ENCODE results near the gene MS4A18. TPM values are rescaled to one million over a fixed set of nuclear protein-coding genes. Genes with fewer than 3 reads are reported as not detected.
A peak's percentile ranks its signal among the peaks of the same experiment; 100 is the strongest.
"Not testable (repeated sequence)": the region's sequence is repeated elsewhere in the genome, so short reads cannot be mapped to it uniquely, and the experiment has no call there.

Gene MS4A18
- total RNA-seq, 2 donors from 2014 or later, result not detected

DNA sequence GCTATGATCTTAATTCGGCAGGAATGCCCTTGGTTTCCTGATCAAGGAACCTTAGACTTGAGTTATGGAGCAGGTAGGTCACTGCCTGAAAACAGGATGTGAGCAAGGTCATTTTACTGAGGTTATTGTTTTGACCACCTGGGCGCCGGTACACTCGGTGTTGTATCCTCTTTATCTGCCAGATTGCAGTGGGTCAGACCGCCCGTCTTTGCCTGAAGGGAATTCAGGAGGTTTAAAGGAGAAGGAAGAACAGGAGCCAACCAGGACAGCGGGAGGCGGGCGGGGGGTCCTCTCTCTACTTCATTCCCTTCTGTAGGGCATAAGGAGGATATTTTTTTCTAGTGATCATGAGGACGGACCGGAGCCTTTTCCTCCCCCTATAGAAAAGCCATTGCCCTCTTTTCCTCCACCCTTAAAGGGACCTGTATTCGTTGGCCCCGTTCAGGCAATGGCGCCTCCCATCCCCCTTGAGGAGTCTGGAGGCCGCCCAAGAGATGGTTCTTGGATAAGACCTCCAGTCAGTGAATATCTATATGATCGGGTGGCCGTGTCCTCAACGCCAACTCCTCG lies 32.8 kb downstream of the MS4A18 start:
- Histone ChIP-seq H3K9me3 (no peaks in the 10 kb centered on the region), H3K36me3 (replicated peaks in 1 of 2; ENCODE audit: insufficient read depth in 1 of 2, low read depth in 2 of 2) (no peaks in the 10 kb centered on the region), H3K4me3 (no peak overlapping the region), H3K27ac (no peak overlapping the region), H3K4me1 (peaks cover 10% of the 10 kb centered on the region), H3K27me3 (no peaks in the 10 kb centered on the region)
- DNase-seq (no peak), ATAC-seq (no peak)
- 73 to 76% methylated on average over 19 of the region's 19 CpGs for WGBS, 2 donors
- intact Hi-C loops (cut with DNase I), result loop anchor here (10.0 kb wide), 1 partner anchor 53 kb away; no protein-coding TSS in a partner anchor
- TF ChIP-seq POLR2A (IDR thresholded peaks at IDR 0.05), result no peak
- TF ChIP-seq, protein P1, sequence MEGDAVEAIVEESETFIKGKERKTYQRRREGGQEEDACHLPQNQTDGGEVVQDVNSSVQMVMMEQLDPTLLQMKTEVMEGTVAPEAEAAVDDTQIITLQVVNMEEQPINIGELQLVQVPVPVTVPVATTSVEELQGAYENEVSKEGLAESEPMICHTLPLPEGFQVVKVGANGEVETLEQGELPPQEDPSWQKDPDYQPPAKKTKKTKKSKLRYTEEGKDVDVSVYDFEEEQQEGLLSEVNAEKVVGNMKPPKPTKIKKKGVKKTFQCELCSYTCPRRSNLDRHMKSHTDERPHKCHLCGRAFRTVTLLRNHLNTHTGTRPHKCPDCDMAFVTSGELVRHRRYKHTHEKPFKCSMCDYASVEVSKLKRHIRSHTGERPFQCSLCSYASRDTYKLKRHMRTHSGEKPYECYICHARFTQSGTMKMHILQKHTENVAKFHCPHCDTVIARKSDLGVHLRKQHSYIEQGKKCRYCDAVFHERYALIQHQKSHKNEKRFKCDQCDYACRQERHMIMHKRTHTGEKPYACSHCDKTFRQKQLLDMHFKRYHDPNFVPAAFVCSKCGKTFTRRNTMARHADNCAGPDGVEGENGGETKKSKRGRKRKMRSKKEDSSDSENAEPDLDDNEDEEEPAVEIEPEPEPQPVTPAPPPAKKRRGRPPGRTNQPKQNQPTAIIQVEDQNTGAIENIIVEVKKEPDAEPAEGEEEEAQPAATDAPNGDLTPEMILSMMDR (IDR thresholded peaks at IDR 0.05), result no peak

DNA sequence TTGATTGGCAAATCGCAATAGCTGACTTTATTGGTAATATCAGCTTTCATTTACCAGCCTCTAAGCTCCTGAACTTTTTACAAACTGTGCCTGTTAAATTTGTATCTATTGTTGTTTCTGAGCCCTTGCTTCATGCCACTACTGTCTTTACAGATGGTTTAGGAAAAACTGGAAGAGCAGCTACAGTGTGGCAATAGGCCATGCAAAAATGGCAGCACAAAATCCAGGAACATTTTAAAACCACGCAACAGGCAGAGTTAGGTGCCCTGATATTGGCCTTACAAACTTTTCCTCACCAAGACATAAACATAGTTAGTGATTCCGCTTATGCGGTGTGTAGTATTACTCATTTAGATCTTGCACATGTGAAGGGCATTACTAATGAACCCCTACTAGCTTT lies 34.2 kb downstream of the MS4A18 start:
- H3K27me3 ChIP-seq; H3K36me3 ChIP-seq (replicated peaks in 1 of 2; ENCODE audit: insufficient read depth in 1 of 2, low read depth in 2 of 2); ATAC-seq; H3K4me3 ChIP-seq; H3K9me3 ChIP-seq; DNase-seq; H3K27ac ChIP-seq: not testable (repeated sequence)
- 94 to 96% methylated on average over 4 of the region's 4 CpGs for WGBS, 2 donors
- intact Hi-C loops (cut with DNase I), result loop anchor here (10.0 kb wide), 1 partner anchor 54 kb away; no protein-coding TSS in a partner anchor
- peaks cover 23% of the 10 kb centered on the region for H3K4me1 ChIP-seq

- H3K36me3 ChIP-seq (replicated peaks in 1 of 2; ENCODE audit: insufficient read depth in 1 of 2, low read depth in 2 of 2); H3K9me3 ChIP-seq; H3K27ac ChIP-seq; DNase-seq; H3K27me3 ChIP-seq; H3K4me3 ChIP-seq; ATAC-seq: not testable (repeated sequence)
- 71 to 73% methylated on average over 22 of the region's 22 CpGs for WGBS, 2 donors
- peaks cover 30% of the 10 kb centered on the region for H3K4me1 ChIP-seq
- intact Hi-C loops (cut with DNase I), result loop anchor here (10.0 kb wide), 1 partner anchor 55 kb away; no protein-coding TSS in a partner anchor
Measured at GRCh38 chr11:60759438-60760225, 35.1 kb downstream of the MS4A18 start.

DNA sequence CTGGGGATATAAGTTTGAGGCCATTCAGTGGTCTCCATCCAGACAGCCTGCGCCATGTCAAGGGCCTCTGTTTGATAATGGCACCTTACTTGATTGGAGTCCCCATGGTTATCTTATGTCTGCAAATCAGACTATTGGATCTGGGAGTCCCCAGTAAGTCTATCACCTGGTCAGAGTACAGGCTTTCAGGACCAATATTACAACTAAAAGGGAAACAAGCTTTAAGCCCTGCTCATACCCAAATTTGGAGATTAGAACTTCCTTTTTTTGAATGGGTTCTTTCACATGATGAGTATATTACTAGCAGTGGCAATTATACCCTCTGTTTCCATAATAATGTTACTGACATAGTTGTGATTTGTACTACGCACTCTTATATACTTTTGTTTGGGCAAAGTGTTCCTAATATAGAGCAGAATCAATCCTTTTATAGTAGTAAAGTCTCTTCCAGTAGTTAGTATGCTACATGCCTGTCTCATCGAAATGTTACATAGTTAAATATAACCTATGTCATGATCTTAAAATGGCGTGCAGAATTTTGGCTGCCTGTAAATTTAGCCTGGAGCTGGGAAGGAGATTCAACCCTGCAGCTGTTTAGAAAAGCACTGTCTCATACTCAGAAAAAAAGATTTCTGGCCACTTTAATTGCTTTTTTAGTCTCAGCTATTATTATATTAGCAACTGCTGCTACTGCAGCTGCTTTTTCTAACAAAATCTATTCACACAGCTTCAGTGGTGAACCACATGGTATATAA lies 37.1 kb downstream of the MS4A18 start:
- Histone ChIP-seq H3K4me1 (peaks cover 22% of the 10 kb centered on the region), H3K27ac (no peak overlapping the region), H3K27me3 (no peaks in the 10 kb centered on the region), H3K9me3 (no peaks in the 10 kb centered on the region), H3K36me3 (replicated peaks in 1 of 2; ENCODE audit: insufficient read depth in 1 of 2, low read depth in 2 of 2) (no peaks in the 10 kb centered on the region), H3K4me3 (no peak overlapping the region)
- TF ChIP-seq POLR2A (IDR thresholded peaks at IDR 0.05), result no peak
- TF ChIP-seq, protein P1 (IDR thresholded peaks at IDR 0.05), result no peak
- ATAC-seq (no peak), DNase-seq (no peak)
- 79 to 80% methylated on average over 4 of the region's 4 CpGs for WGBS, 2 donors
- intact Hi-C loops (cut with DNase I), result no loop called here

GRCh38 chr11:60762851-60763691 lies 38.6 kb downstream of the MS4A18 start:
- DNase-seq (peak; percentile 52 to 79 (median 73)), ATAC-seq (peak; percentile 87)
- 32 to 40% methylated on average over 10 to 11 of the region's 11 CpGs for WGBS, 2 donors
- H3K4me3 ChIP-seq, result no peak overlapping the region
- peak overlapping the region; percentile 21 to 67 (median 32) for H3K27ac ChIP-seq
- intact Hi-C loops (cut with DNase I), result no loop called here
- H3K36me3 ChIP-seq (replicated peaks in 1 of 2; ENCODE audit: insufficient read depth in 1 of 2, low read depth in 2 of 2), result no peaks in the 10 kb centered on the region
- H3K4me1 ChIP-seq, result peaks cover 22% of the 10 kb centered on the region
- H3K9me3 ChIP-seq, result no peaks in the 10 kb centered on the region
- TF ChIP-seq, protein P1 (IDR thresholded peaks at IDR 0.05), result peak in 6 of 7 experiments; percentile 18 to 59 (median 54)
- no peak for TF ChIP-seq POLR2A (IDR thresholded peaks at IDR 0.05)
- no peaks in the 10 kb centered on the region for H3K27me3 ChIP-seq

Measured in body of pancreas (tissue), 4 donors.